ENCODE results near the gene TRIM6. TPM values are rescaled to one million over a fixed set of nuclear protein-coding genes. Genes with fewer than 3 reads are reported as not detected.
"Not testable (repeated sequence)": the region's sequence is repeated elsewhere in the genome, so short reads cannot be mapped to it uniquely, and the experiment has no call there.

The TRIM6 gene
- total and polyA plus RNA-seq, 7 donors = 0.26 to 0.78 (median 0.40) TPM; not detected in 1

DNA sequence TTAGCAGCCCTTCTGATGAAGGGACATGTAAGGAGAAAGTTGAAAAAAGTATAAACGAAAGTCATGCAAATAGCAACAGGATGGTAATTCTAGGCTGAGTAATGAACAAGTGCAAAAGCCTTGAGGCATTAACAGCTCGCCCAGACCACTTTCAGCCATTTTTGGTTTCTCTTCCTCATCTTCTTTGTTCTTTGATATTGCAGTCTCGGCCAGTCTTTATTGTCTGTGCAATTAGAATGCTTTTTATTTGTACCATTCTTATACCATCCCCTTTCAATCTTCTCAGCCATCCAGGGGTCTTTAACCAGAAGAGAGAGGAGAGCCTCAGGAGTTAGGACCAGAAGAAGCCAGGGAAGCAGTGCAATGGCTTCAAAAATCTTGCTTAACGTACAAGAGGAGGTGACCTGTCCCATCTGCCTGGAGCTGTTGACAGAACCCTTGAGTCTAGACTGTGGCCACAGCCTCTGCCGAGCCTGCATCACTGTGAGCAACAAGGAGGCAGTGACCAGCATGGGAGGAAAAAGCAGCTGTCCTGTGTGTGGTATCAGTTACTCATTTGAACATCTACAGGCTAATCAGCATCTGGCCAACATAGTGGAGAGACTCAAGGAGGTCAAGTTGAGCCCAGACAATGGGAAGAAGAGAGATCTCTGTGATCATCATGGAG lies 35.7 kb downstream of the TRIM6 start:
- intact Hi-C loops (cut with DNase I) = no loop called here
- Histone ChIP-seq H3K27me3 (ENCODE audit: insufficient read depth in 3 of 3, low read length in 2 of 3) (no peaks in the 10 kb centered on the region), H3K27ac (no peak overlapping the region), H3K9me3 (no peaks in the 10 kb centered on the region), H3K4me3 (no peak overlapping the region), H3K36me3 (ENCODE audit: insufficient read depth in 1 of 2, low read depth in 1 of 2) (no peaks in the 10 kb centered on the region), H3K4me1 (no peaks in the 10 kb centered on the region)
- TF ChIP-seq, protein P1, sequence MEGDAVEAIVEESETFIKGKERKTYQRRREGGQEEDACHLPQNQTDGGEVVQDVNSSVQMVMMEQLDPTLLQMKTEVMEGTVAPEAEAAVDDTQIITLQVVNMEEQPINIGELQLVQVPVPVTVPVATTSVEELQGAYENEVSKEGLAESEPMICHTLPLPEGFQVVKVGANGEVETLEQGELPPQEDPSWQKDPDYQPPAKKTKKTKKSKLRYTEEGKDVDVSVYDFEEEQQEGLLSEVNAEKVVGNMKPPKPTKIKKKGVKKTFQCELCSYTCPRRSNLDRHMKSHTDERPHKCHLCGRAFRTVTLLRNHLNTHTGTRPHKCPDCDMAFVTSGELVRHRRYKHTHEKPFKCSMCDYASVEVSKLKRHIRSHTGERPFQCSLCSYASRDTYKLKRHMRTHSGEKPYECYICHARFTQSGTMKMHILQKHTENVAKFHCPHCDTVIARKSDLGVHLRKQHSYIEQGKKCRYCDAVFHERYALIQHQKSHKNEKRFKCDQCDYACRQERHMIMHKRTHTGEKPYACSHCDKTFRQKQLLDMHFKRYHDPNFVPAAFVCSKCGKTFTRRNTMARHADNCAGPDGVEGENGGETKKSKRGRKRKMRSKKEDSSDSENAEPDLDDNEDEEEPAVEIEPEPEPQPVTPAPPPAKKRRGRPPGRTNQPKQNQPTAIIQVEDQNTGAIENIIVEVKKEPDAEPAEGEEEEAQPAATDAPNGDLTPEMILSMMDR (IDR thresholded peaks at IDR 0.05) = no peak
- WGBS, 3 donors = 82 to 86% (median 84%) methylated on average over 5 of the region's 5 CpGs
- no peak for DNase-seq
- no peak for ATAC-seq

DNA sequence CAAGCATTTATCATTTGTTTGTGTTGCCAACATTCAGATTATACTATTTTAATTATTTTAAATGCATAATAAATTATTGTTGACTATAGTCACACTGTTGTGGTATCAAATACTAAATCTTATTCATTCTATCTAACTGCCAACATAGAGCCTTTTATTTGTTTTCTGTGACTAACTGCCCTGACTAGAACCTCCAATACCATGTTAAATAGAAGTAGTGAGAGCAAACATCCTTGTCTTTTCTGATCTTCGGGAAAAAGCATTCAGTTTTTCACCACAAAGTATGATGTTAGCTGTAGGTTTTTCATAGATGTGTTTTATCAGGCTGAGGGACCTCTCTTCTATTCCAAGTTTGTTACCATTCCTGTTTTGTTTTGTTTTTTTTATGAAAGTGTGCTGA lies 43.5 kb downstream of the TRIM6 start:
- ATAC-seq (no peak), DNase-seq (no peak)
- Histone ChIP-seq H3K9me3 (no peaks in the 10 kb centered on the region), H3K27ac (no peak overlapping the region), H3K4me1 (no peaks in the 10 kb centered on the region), H3K27me3 (ENCODE audit: insufficient read depth in 3 of 3, low read length in 2 of 3) (no peaks in the 10 kb centered on the region), H3K36me3 (ENCODE audit: insufficient read depth in 1 of 2, low read depth in 1 of 2) (peaks cover 0 to 3% of the 10 kb centered on the region in 2 donors), H3K4me3 (no peak overlapping the region)
- 92 to 98% (median 93%) methylated on average over 1 of the region's 1 CpG for WGBS, 3 donors
- TF ChIP-seq, protein P1 (IDR thresholded peaks at IDR 0.05) = no peak
- intact Hi-C loops (cut with DNase I) = no loop called here

DNA sequence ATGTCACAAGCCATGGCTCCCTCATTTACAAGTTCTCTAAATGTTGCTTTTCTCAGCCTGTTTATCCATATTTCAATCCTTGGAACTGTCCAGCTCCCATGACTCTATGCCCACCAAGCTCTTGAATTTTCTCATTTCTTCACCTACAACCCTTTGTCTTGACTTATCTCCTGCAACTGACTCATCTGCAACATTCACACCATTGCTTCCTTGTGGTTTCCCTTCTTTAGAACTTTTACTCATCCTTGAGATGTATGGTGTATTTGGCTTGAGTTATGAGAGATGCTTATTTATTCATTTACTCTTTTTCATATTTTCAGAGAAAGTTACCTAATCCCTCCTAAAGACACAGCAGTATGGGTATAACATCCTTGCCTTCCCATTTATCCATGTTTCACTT lies 47.1 kb downstream of the TRIM6 start:
- Histone ChIP-seq H3K27ac (no peak overlapping the region), H3K9me3 (no peaks in the 10 kb centered on the region), H3K4me3 (no peak overlapping the region), H3K36me3 (ENCODE audit: insufficient read depth in 1 of 2, low read depth in 1 of 2) (peaks cover 0 to 3% of the 10 kb centered on the region in 2 donors), H3K4me1 (no peaks in the 10 kb centered on the region), H3K27me3 (ENCODE audit: insufficient read depth in 3 of 3, low read length in 2 of 3) (no peaks in the 10 kb centered on the region)
- ATAC-seq = no peak
- TF ChIP-seq, protein P1 (IDR thresholded peaks at IDR 0.05) = no peak
- intact Hi-C loops (cut with DNase I) = no loop called here
- no peak for DNase-seq

DNA sequence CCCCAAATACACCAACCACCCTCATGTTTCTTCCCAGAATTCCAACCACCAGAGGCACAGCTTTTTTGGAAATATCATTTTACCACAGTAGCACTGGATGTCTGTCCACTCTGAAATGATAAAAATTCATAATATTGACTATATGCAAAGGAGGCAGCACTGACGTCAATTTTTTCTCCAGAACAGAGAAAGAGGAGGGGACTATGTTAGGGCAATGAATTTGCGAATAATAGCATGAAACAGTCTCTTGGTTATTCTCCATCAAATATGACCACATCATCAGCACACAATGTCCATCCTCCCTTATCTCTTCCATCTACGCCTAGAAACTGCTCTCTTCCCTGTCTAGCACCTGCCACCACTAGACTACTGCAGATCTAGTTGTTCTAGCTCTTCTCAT lies 49.7 kb downstream of the TRIM6 start:
- Histone ChIP-seq H3K9me3 (no peaks in the 10 kb centered on the region), H3K27ac (no peak overlapping the region), H3K4me3 (no peak overlapping the region), H3K4me1 (no peaks in the 10 kb centered on the region), H3K27me3 (ENCODE audit: insufficient read depth in 3 of 3, low read length in 2 of 3) (no peaks in the 10 kb centered on the region), H3K36me3 (ENCODE audit: insufficient read depth in 1 of 2, low read depth in 1 of 2) (peaks cover 0 to 3% of the 10 kb centered on the region in 2 donors)
- intact Hi-C loops (cut with DNase I) = no loop called here
- TF ChIP-seq, protein P1 (IDR thresholded peaks at IDR 0.05) = no peak
- 85 to 89% (median 87%) methylated on average over 3 of the region's 3 CpGs for WGBS, 3 donors
- DNase-seq (no peak), ATAC-seq (no peak)

DNA sequence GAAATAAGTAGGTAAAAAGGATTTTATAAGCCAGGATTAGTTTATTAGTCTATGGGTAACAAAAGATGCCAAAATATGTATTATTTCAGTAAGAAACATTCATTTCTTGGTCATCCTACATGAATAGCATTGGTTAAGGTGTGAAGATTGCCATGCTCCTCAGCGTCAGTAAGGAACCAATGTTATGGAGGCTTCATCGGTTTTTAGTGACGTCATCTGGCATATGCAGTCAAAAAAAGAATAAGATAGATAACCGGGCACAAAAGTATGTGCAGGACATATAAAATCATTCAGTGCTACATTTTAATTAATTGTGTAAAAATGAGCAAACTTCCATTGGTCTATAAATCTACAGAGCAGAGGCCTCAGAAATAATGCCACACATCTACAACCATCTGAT lies 59.0 kb downstream of the TRIM6 start:
- ATAC-seq (no peak), DNase-seq (no peak)
- no peaks in the 10 kb centered on the region for H3K27me3 ChIP-seq (ENCODE audit: insufficient read depth in 3 of 3, low read length in 2 of 3)
- H3K4me1 ChIP-seq = no peaks in the 10 kb centered on the region
- WGBS, 3 donors = 94 to 95% (median 94%) methylated on average over 4 of the region's 4 CpGs
- H3K9me3 ChIP-seq = peaks cover 8% of the 10 kb centered on the region
- intact Hi-C loops (cut with DNase I) = no loop called here
- no peak overlapping the region for H3K4me3 ChIP-seq
- H3K27ac ChIP-seq = no peak overlapping the region
- H3K36me3 ChIP-seq (ENCODE audit: insufficient read depth in 1 of 2, low read depth in 1 of 2) = no peaks in the 10 kb centered on the region
- TF ChIP-seq, protein P1 (IDR thresholded peaks at IDR 0.05) = no peak

DNA sequence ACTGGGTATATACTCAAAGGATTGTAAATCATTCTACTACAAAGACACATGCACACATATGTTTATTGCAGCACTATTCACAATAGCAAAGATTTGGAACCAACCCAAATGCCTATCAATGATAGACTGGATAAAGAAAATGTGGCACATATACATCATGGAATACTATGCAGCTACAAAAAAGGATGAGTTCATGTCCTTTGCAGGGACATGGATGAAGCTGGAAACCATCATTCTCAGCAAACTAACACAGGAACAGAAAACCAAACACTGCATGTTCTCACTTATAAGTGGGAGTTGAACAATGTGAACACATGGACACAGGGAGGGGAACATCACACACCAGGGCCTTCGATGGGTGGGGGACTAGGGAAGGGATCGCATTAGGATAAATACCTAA lies 60.5 kb downstream of the TRIM6 start:
- DNase-seq; H3K4me1 ChIP-seq; H3K27ac ChIP-seq; intact Hi-C loops (cut with DNase I); H3K4me3 ChIP-seq; ATAC-seq; H3K27me3 ChIP-seq (ENCODE audit: insufficient read depth in 3 of 3, low read length in 2 of 3); H3K9me3 ChIP-seq; H3K36me3 ChIP-seq (ENCODE audit: insufficient read depth in 1 of 2, low read depth in 1 of 2): not testable (repeated sequence)
- WGBS, 3 donors = 94 to 97% (median 96%) methylated on average over 2 of the region's 2 CpGs

Data from psoas muscle (tissue), 8 donors.